NB4 (cell line): ENCODE results near the gene ANO10.
"Not testable (repeated sequence)": the region's sequence is repeated elsewhere in the genome, so short reads cannot be mapped to it uniquely, and the experiment has no call there.

Source experiments
- CTCF ChIP-seq: IDR thresholded peaks from one replicate; pipeline ENCODE4 v1.5.1; 2012; ENCODE audit warnings: low read depth, low read length
- MAX ChIP-seq: IDR thresholded peaks from 2 replicates; pipeline ENCODE4 v1.6.1; 2011; ENCODE audit warnings: low read depth, low read length
- MYC ChIP-seq: IDR thresholded peaks from 2 replicates; pipeline ENCODE4 v1.6.1; 2011; ENCODE audit warnings: low read depth, low read length
- POLR2A ChIP-seq: IDR thresholded peaks from 2 replicates; pipeline ENCODE4 v1.6.1; 2011; ENCODE audit warnings: mild to moderate bottlenecking; ENCODE audit not compliant: insufficient read length; ENCODE audit errors: extremely low read depth

DNA sequence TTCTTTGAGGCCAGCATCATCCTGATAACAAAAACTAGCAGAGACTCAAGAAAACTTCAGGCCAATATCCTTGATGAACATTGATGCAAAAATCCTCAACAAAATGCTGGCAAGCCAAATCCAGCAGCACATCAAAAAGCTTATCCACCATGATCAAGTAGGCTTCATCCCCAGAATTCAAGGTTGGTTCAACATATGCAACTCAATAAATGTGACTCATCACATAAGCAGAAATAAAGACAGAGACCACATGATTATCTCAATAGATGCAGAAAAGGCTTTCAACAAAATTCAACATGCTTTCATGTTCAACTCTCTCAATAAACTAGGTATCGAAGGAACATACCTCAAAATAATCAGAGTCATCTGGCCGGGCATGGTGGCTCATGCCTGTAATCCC is 265.8 kb downstream of the ANO10 start:
- TF ChIP-seq CTCF, POLR2A, MYC, MAX: not testable (repeated sequence)
